Epidermal melanocyte (primary cell): ENCODE measurements around the gene NEO1.
"Not testable (repeated sequence)": the region's sequence is repeated elsewhere in the genome, so short reads cannot be mapped to it uniquely, and the experiment has no call there.

Source experiments
- DNase-seq: peaks from one replicate; pipeline ENCODE4 v3.0.0; 2011; ENCODE audit warnings: low spot score; ENCODE audit not compliant: insufficient read length

The NEO1 gene

DNA sequence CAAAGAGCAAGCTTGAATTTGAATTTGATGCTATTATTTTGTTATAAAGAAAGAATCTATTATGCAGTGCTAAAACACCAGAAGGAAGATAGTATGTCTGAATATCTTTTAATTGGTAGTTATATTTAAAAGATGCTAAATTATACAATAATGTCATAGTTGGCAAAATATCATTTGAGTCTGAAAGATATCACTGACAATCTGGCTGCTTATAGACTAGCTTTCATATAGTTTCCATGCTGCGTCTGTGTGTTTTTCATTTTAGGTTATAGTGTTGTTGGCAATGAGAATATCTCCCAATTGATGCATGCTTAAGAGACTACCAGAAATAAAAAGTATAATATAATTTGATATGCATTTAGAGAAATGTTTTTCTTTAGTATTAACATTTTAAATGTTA is 142.9 kb downstream of the NEO1 start:
- DNase-seq: no peak

DNA sequence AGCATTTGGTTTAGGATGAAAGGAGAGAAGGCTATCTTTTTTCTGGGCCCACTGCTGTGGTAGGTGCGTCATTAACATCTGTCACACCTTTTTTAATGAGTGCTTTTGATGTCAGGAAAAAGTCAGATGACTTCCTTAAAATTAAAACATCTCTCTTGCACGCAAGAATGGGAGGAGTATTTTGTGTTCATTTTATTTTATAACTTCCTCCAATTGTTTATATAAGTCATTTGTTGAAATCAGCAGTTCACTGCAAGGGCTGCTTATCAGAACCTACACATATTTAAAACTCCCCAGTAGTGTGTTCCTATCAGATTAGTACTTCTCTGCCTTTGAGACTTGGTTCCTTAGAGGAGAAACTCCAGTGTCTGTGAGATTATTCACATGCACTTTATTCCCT is 143.8 kb downstream of the NEO1 start:
- no peak for DNase-seq

DNA sequence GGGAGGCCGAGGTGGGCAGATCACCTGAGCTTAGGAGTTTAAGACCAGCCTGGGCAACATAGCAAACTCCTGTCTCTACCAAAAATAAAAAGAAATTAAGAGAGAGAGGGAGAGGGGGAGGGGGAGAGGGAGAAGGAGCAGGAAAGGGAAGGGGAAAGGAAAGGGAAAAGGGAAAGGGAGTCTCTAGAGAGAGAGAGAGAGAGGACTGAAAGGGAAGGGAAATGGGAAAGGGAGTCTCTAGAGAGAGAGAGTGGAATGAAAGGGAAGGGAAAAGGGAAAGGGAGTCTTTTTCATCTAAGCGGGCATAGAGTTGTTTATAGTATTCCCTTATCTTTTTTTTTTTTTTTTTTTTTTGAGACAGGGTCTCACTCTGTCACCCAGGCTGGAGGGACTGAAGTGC is 148.1 kb downstream of the NEO1 start:
- no peak for DNase-seq

DNA sequence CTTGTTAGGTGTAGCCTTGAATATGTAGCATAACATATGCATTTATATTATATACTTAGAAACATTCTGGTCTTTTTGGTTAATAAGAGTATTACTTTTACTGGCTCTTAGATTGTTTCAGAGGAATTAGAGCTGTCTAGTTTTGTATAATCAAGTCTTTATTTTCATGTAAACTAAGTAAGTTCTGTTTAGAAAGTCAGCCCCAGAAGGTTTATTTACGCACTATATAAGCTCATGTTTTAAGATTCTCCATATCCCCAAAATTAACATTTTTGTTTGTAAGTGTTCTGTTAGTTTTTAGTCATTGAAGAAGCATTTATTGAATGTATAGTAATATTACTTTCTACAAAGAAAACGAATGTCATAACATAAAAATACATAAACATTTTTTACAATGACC is 158.4 kb downstream of the NEO1 start:
- DNase-seq: no peak

DNA sequence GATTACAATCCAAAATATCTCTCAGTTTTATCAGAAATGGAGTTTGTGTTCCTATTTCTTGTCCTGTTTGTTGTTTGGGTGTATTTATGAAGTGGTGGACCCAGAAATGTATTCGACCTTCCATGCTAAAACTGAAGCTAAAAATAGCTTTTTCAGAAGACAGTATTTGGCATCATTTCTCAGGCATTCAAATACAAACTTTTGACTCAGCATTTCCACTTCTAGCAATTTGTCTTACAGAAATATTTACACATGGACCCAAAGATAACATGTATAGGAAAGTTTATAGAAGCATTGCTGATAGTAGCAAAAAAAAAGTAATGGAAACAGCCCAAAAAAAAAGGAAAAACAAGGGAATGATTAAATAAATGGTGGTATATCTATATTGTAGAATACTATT is 160.2 kb downstream of the NEO1 start:
- DNase-seq: no peak

DNA sequence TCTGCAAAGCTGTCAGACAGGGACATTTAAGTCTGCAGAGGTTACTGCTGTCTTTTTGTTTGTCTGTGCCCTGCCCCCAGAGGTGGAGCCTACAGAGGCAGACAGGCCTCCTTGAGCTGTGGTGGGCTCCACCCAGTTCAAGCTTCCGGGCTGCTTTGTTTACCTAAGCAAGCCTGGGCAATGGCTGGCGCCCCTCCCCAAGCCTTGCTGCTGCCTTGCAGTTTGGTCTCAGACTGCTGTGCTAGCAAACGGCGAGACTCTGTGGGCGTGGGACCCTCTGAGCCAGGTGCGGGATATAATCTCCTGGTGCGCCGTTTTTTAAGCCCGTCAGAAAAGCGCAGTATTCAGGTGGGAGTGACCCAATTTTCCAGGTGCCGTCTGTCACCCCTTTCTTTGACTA is 169.2 kb downstream of the NEO1 start:
- not testable (repeated sequence) for DNase-seq

DNA sequence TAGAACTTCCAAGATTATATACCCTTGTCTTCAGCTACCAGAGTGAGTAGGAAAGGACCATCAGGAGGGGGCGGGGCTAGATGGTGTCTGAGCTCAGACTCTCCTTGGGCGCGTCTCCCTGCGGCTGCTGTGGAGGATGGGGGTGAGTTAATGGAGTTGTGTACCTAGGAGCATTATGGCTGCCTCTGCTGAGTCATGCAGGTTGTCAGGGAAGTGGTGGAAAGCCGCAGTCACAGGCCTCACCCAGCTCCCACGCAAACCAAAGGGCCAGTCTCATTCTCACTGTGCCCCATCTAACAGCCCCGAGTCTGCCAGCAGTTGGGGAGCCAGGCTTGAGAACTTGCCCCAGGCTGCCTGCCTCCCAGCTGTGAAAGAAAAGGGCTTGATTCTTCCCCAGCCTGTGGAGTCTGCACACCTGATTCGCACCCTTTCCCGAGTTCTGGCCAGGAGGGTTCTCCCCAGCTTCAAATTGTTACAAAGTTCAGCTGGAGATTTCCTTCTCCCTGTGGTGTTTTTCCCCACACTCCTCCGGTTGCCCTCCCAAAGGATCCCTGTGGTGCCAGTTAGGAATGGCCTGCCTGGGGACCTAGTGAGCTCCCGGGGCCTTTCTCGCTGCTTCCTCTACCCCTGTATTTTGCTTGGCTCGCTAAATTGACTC is 173.2 kb downstream of the NEO1 start:
- DNase-seq: no peak

DNA sequence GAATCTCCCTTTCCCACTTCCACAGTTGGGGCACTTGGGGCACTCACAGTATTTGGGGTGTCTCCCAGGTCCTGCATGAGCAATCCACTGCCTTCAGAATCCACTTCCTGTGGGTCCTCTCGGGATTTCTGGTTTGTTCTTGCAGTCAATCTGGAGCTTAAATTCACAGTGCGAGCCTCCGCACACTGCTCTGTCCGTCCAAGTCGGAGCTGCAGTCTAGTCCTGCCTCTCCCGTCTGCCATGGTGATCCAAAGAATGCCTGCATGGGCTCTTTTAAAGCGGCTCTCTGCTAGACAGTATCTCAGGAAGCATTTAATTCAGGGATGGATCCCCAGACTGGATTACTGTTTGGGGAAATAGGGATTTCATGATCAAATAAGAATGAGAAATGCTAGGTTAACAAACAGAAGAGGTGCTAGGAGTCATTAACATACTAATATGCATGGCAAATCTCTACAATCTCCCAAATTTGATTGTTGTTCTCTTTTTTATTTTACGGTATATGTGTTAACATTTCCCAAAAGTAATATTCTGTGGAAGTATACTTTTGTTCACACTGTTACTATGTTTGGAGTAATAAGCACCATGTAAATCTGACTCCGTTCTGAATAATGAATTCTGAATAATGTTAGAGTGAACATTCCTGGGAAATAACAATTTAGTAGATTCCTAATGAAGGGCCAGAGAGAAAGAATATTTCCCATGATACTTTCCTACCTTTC is 174.0 kb downstream of the NEO1 start:
- no peak for DNase-seq

DNA sequence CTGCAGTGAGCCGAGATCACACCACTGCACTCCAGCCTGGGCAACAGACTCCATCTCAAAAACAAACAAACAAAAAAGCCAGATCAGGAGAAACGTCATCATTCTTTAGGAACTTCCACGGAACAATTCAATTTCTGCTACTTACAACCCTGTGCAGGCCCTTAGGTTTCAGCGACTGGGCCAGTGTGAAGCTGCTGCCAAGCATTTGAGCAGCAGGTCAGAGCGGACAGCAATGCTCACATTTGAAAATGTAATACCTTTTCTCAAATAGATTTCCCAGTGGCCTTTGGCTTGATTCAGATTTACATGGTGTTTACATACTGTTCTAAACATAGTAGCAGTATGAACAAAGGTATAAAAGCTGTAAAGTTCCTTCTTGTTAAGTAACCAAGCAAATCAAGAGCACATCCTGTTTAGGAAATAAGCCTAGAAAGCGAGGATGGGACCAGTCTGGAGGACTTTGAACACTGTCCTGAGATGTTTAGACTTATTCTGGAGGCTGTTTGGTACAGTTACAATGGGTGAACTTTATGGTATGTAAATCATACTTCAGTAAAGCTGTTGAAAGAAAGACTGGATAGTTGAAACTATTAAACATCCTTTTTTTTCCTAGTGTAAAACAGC is 175.3 kb downstream of the NEO1 start:
- no peak for DNase-seq

DNA sequence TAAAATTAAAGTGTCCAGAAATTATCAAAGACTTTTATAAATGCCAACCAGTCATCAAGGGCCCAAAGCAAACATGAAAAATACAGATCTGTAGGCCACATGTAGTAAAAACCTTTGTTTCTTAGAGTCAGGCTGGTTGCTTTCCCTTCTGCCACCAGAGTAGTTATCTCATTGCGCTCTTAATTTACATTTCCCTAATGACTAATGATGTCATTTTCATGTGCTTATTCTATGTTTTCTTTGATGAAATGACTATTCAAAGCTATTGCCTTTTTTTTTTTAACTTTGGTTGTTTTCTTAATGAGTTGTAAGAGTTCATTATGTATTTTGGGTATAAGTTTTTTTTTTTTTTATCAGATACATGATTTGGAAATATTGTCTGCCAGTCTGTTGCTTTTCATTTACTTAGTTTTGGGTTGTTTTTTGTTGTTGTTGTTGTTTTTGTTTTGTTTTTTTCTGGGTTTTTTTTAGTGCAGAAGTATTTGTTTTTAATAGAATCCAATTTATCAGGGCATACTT is 175.9 kb downstream of the NEO1 start:
- DNase-seq: no peak

DNA sequence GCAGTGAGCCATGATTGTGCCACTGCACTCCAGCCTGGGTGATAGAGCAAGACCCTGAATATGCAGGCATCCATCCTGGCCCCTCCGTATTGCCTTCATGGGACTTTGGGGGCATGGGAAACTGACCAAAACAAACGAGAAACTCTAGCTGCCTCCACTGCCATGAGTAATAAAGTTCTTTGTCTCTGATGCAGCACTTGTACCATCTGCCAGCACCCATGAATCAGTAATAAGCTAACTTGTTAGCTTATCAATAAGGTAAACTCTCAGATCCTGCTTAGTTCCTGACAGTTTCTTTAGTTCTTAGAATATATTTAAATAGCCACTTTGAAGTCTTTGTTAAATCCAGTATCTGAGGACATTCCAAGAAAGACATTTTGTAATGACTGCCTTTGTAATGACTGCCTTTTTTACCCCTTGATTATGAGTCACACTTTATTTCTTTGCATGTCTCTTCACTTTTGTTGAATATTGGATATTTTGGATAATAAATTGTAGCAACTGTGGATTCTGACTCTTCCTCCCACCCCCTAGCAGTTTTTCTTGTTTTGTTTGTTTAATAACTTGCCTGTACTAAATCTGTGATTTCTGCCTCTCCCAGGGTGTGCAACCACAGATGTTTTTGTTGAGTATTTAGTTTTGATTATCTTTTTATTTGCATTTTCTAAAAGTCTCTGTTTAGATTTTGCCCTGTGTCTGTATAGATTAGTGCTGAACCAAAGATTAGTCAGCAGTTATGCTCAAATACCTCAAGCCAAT is 179.6 kb downstream of the NEO1 start:
- no peak for DNase-seq

DNA sequence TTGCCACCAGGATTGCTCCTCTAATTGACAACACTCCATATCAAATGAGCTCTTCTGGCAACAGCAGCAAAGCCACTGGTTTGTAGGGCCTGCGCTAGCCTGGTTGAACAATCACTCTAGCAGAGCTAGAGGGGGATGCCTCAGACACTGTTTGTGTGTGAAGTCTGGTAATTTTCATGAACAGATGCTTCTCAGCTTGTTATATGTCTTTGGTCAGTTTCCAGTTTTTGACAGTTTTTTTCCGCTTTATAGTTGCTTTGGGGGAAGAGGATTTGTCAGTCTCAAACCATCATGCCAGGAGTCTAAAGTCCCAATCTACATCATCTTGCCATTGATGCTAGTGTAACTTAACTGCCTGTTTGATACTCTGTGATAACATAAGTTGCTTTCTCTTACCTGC is 180.5 kb downstream of the NEO1 start:
- DNase-seq: no peak

DNA sequence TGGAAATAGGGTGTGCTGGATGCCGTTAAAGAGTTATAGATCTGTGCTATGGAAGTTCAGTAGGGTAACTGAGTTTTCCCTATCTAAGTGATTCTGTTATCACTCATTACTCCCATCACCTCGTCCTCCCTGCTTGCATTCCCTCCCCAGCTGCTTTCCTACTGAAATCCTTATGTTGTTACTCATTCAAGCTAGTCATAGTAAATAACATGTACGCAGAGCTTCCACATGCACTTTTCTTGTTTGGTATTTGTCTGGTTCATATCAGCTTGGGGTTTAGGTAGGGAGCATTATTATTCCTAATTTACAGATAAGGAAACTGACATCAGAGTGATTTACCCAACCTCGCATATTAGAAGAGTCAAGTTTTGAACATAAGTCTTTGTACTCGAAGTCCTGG is 181.4 kb downstream of the NEO1 start:
- DNase-seq: no peak

DNA sequence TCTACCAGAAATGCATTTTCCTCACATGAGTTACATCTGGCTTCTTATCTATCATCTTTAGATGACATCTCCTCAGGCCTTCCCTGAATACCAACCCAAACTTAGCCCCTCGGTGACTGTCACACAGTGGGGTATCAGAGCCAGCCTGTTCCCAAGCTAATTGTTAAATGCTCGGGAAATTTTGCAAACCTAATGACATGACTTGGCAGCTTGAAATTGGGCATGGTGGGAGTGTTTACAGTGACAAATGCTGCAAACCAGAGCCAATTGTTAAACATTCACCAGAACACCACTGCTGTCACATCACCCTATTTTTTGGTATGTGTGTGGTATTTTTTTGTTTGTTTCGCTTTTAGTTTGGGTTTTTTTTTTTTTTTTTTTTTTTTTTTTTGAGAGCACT is 185.6 kb downstream of the NEO1 start:
- no peak for DNase-seq

DNA sequence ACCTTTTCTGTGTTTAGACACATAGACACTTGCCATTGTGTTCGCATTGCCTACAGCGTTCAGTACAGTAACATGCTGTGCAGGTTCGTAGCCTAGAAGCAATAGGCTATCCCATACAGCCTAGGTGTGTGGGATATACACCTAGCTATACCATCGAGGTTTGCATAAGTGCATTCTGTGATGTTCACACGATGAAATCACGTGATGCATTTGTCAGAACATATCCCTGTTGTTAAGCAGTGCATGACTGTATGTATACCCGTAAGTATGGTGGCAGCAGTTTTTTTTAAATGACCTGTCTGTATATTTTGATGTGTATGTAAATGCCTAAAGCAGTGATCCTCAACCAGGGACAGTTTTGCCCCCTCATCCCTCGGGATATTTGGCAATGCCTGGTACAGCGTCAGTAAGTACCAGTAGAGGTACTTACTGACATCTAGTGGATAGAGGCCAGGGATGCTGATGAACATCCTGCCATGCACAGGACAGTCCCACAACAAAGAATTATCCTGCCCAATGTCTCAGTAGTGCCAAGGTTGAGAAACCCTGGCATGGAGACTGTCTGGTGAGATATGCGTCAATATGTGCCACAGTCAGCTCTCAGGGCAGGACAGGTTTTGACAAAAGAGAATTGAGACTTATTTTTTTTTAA is 187.4 kb downstream of the NEO1 start:
- DNase-seq: no peak

DNA sequence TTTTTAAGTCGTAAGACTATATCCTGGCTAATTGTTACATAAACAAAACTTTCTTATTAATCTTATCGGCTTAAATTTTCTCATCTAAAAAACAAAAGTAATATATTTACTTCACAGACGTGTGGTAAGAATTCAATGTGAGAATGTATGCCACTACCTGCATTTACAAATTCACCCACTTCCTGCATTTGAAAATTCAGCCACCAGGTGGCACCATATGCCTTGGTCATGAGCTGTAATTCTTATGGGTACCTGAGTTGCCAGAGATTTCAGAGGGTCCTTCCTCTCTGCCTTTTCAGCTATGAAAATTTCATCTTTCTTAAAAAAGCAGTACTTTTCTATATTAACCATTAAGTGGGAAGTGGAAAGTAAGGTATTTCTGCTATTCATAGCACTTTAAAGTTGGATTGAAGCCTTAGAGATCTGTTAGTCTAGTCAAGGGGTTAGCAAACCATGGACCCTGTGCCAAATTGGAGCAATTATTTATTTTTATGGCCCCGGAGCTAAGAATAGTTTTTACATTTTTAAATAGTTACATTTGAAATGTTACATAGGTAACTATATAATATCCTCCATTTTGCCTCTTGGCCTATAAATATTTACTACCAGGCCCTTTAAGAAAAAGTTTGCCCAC is 188.7 kb downstream of the NEO1 start:
- DNase-seq: peak; percentile 40

DNA sequence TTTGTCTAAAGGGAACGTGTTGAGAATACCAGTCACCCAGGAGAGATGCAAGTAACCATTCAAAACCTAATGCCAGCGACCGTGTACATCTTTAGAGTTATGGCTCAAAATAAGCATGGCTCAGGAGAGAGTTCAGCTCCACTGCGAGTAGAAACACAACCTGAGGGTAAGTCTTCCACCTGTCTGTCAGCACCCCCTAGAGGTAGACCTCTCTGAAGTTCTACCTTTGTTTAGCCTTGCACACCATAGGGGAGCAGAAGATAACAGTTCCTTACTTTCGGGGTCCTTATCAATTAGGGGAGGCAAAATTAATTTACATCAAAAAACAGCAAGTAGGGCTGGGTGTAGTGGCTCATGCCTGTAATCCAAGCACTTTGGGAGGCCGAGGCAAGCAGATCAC is 192.1 kb downstream of the NEO1 start:
- no peak for DNase-seq

DNA sequence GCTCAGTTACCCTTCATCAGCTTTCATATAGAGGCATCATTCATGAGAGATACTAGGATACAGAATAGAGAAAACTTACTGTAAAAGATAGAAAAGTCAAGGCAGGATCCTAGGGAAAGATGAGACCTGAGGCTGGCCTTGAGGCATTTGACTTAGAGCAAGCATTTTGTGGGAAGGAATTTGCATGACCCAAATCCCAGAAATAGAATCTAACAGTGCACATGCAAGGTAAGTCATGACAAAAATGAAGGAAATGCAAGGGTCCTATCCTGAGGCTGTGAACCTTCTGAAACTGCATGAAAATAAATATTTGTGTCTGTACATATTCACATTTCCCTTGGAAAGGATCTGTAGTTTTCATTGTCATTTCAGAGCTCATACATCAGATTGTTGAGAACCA is 194.2 kb downstream of the NEO1 start:
- no peak for DNase-seq

DNA sequence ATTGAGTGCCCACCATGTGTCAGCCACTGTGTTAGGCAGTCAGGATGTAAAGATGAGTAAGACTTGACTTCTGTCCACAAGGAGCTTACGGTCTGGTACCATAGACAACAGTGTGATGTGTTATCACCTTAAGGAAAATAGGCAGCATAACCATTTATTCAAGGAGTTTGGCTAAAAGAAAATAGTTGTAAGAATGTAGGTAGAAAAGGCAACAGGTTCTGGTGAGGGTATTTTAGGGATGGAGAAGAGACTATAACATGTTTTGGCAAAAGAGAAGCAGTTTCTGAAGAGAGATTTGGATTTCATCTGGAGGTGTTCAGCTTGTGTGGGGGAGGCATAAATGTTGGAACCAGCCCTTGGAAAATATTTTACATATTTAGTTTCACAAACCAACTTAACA is 194.6 kb downstream of the NEO1 start:
- DNase-seq: no peak

DNA sequence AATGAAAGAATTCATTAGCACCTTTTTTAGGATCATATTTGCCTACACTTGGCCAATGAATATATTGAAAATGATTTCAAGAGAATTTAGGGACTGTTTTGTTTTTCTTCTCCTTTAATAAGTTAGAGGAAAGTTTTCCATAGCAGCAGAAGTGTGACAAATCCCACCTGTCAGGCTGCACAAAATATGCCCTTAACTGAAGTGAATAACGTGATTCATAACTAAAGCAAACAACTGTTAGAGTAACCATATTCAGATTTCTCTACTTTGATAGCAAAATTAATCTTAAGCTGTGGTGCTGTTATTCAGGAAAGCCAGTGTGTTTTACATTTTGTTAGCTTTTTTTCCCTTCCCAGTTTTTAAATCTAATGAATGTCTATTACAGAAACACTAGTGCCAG is 195.1 kb downstream of the NEO1 start:
- DNase-seq: no peak

DNA sequence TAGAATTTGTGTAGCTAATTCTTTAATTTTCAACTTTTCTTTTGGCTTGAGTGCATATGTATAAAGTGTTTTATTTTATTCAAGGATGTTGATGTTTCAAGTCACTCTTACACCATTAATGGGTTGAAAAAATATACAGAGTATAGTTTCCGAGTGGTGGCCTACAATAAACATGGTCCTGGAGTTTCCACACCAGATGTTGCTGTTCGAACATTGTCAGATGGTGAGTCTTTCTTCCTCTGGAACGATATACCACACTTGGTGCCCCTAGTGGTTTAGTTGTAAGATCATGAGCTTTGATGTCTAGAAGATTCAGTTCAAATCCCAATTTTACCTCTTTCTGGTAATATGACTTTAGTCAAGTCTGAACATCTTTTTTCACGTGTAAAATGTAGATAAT is 197.2 kb downstream of the NEO1 start:
- DNase-seq: no peak
